ENCODE results near the gene TXNDC11.

DNA sequence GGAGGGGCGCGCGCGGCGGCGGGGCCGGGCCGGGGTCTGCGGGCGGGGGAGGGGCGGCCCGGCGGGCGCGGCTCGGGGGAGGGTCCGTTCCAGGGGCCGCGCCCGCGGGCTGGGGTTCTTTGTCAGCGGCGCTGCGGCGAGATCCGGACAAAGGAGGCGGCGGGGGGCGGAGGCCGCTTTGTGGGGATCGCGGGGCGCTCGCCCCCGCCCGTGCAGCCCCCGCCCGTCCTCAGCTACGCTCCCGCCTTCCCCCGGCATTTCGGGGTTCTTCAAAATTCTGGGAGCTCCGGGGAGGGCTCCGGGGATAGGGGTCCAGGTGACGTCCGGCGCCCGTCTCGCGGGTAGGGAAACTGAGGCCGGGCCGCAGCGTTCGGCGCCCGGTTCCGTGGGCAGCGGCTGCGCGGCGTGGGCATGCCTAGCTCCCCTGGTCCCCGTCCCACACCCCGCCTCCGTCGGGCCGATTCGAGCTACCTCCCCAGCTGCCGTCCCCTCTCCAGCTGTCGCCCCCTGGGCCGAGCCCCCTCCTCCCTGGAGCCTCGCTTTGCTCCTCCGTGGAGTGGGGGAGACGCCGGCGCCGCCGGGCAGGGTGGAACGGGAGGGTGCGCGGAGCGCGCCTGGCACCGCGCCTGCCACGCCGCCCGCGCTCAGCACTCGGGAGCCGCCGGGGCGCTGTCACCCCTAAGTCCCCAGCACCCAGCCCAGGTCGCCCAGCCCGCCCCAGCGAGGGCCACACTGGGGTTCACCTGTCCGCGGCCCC is 73.9 kb downstream of the TXNDC11 start:
- TF ChIP-seq GATA2 (IDR thresholded peaks at IDR 0.05; ENCODE audit: low read depth, low read length) (no peak), GATA3 (IDR thresholded peaks at IDR 0.05; ENCODE audit: low read depth, low read length) (no peak)

Measured in SH-SY5Y (cell line).